Osteocyte (in vitro differentiated cells): ENCODE results near the gene CIBAR2. TPM values are rescaled to one million over a fixed set of nuclear protein-coding genes. Genes with fewer than 3 reads are reported as not detected.

Experiments
- DNase-seq: peaks from one replicate; pipeline ENCODE4 v3.0.0; 2021; ENCODE audit warnings: mixed read lengths; ENCODE audit not compliant: unreplicated experiment; ENCODE audit errors: extremely low spot score
- H3K27ac Mint-ChIP-seq: one replicate; pipeline ENCODE4 v1.8.0; 2021; ENCODE audit warnings: mild to moderate bottlenecking, mixed read lengths; ENCODE audit not compliant: unreplicated experiment
- H3K27me3 Mint-ChIP-seq: one replicate; pipeline ENCODE4 v1.8.0; 2021; ENCODE audit warnings: mixed read lengths; ENCODE audit not compliant: unreplicated experiment
- H3K36me3 Mint-ChIP-seq: one replicate; pipeline ENCODE4 v1.8.0; 2021; ENCODE audit warnings: mixed read lengths; ENCODE audit not compliant: unreplicated experiment
- H3K4me1 Mint-ChIP-seq: one replicate; pipeline ENCODE4 v1.8.0; 2021; ENCODE audit warnings: mixed read lengths; ENCODE audit not compliant: unreplicated experiment
- H3K4me3 Mint-ChIP-seq: one replicate; pipeline ENCODE4 v1.8.0; 2021; ENCODE audit warnings: mild to moderate bottlenecking, moderate library complexity, mixed read lengths; ENCODE audit not compliant: unreplicated experiment
- H3K9me3 Mint-ChIP-seq: one replicate; pipeline ENCODE4 v1.8.0; 2021; ENCODE audit warnings: mixed read lengths; ENCODE audit not compliant: unreplicated experiment
- CTCF ChIP-seq: fragments of 200-600 bp; sonication (generic); IDR thresholded peaks from 2 replicates; pipeline ENCODE4 v1.5.0; 2021; ENCODE audit warnings: antibody characterized with exemption, mild to moderate bottlenecking, moderate library complexity
- total RNA-seq: library from RNA; stranded (reverse); gene quantifications from 2 replicates; pipeline ENCODE4 v1.2.1, GENCODE V29; 2021

CIBAR2 gene
- total RNA-seq, 1 donor from 2014 or later = not detected

- Mint-ChIP-seq H3K9me3 (no peaks in the 10 kb centered on the region), H3K4me1 (peaks cover 9% of the 10 kb centered on the region), H3K27ac (no peak overlapping the region), H3K36me3 (no peaks in the 10 kb centered on the region), H3K4me3 (no peak overlapping the region), H3K27me3 (no peaks in the 10 kb centered on the region)
- DNase-seq = no peak
- TF ChIP-seq CTCF = no peak
Observed at GRCh38 chr16:85113913-85114312, 1.6 kb upstream of the CIBAR2 start.

GRCh38 chr16:85113168-85113733 lies 979 bp upstream of the CIBAR2 start:
- Mint-ChIP-seq H3K27ac (no peak overlapping the region), H3K9me3 (no peaks in the 10 kb centered on the region), H3K27me3 (no peaks in the 10 kb centered on the region), H3K36me3 (no peaks in the 10 kb centered on the region), H3K4me1 (peaks cover 9% of the 10 kb centered on the region), H3K4me3 (no peak overlapping the region)
- no peak for TF ChIP-seq CTCF
- DNase-seq = no peak

GRCh38 chr16:85111184-85111583 lies 1.1 kb downstream of the CIBAR2 start:
- Mint-ChIP-seq H3K27me3 (peaks cover 5% of the 10 kb centered on the region), H3K9me3 (no peaks in the 10 kb centered on the region), H3K36me3 (no peaks in the 10 kb centered on the region), H3K4me3 (no peak overlapping the region), H3K27ac (no peak overlapping the region), H3K4me1 (peaks cover 9% of the 10 kb centered on the region)
- no peak for TF ChIP-seq CTCF
- DNase-seq = no peak

GRCh38 chr16:85110105-85110504 lies 2.2 kb downstream of the CIBAR2 start:
- DNase-seq = no peak
- Mint-ChIP-seq H3K4me1 (peaks cover 7% of the 10 kb centered on the region), H3K4me3 (no peak overlapping the region), H3K36me3 (no peaks in the 10 kb centered on the region), H3K9me3 (no peaks in the 10 kb centered on the region), H3K27me3 (peaks cover 8% of the 10 kb centered on the region), H3K27ac (no peak overlapping the region)
- TF ChIP-seq CTCF = no peak

GRCh38 chr16:85107532-85107931 lies 4.7 kb downstream of the CIBAR2 start:
- Mint-ChIP-seq H3K4me1 (no peaks in the 10 kb centered on the region), H3K27ac (no peak overlapping the region), H3K27me3 (peaks cover 10% of the 10 kb centered on the region), H3K4me3 (no peak overlapping the region), H3K36me3 (no peaks in the 10 kb centered on the region), H3K9me3 (no peaks in the 10 kb centered on the region)
- no peak for DNase-seq
- no peak for TF ChIP-seq CTCF
